GM19099 (cell line): ENCODE data around the gene HOXB3.

Experiments used
- POLR2A ChIP-seq: IDR thresholded peaks from 3 replicates; pipeline ENCODE4 v1.6.1; 2011; ENCODE audit warnings: low read depth; ENCODE audit not compliant: insufficient read length; ENCODE audit errors: extremely low read depth

HOXB3 gene

DNA sequence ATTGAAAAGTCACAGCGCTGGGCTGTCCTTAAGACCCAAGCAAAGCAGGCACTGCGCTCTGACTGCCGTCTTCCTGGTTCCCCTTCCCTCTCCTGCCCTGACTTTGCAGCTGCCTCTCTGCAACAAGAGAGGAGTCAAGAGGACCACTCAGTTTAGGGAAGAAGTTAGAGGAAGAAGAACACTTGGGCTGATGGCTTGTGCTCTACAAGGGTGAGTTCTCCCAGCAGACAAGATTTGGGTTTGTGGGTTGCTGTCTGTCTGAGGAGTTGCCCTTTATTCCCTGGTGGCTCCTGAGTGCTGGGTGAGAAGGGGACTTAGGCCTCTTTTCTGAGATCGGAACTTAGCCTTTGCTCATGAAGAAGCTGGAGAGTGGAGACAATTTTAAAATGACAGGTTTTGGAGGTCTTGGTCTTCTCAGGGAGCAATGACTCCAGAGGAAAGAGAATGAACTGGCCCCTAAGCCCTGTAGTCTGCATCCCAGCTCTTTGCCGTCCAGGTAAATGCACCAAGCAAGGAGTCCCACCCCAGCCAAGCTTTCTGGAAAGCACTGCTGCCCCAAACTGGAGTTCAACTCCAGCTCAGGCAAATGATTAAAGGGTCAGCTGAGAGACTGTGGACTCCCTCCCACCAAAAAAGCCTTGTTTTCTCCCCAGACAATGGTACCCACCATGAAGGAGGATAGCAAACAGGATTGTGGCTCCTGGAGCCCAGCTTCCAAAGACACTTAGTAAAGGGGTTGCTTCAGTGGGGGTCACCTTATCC is 38.8 kb upstream of the HOXB3 start:
- no peak for TF ChIP-seq POLR2A

GRCh38 chr17:48627623-48628521 is 37.8 kb upstream of the HOXB3 start:
- no peak for TF ChIP-seq POLR2A

- TF ChIP-seq POLR2A = no peak
Observed at GRCh38 chr17:48627118-48627597, 37.1 kb upstream of the HOXB3 start.

DNA sequence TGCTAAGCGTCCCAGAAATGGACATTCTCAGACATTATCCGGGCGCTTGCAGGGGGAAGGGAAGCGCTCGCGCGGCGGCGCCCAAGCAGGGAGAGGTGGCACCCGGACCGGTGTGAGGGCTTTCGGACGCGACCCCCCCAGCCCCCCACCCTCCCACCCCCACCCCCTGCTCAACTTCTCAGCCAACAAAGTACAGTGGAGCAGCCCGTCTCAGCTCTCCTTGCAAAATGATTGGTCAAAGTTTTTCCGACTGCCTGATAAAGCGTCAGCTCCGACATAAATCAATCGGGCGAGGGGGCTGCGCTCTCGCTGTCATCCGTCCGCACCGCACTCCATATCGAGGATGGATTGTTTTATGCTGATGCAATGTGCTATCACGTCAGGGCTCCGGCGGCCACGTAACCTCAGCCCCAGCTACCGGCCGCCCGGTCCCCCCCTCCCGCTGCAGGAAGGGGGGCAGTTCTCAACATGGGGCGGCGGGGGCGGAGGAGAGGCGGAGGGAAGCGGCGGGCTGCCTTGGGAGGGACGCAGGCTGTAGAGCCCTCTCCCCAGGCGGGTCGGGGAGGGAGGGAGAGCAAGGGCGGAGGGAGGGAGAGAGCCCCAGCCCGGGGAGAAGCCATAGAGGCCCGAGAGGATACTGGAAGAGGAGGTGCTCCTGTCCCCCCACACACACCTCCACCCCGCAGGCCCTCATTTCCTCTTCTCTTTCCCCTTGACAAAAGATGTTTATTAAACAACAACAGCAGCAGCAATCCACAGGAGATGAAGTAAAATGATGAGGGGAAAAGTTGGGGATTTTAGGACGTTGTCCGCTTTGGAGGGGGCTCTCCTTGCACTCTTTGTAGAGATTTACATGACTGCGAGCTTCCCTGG is 36.4 kb upstream of the HOXB3 start, which contains the start of gene HOXB9:
Gene HOXB9 (minus strand): TSS at position 114 of the 873 bp plus-strand sequence. CDS start 89 bp downstream, at position 25.
- no peak for TF ChIP-seq POLR2A

- TF ChIP-seq POLR2A = no peak
Observed at GRCh38 chr17:48625495-48626244, 35.6 kb upstream of the HOXB3 start.

GRCh38 chr17:48624544-48625494 is 34.8 kb upstream of the HOXB3 start:
- TF ChIP-seq POLR2A = no peak

- TF ChIP-seq POLR2A = no peak
Observed at GRCh38 chr17:48624118-48624517, 34.1 kb upstream of the HOXB3 start.

DNA sequence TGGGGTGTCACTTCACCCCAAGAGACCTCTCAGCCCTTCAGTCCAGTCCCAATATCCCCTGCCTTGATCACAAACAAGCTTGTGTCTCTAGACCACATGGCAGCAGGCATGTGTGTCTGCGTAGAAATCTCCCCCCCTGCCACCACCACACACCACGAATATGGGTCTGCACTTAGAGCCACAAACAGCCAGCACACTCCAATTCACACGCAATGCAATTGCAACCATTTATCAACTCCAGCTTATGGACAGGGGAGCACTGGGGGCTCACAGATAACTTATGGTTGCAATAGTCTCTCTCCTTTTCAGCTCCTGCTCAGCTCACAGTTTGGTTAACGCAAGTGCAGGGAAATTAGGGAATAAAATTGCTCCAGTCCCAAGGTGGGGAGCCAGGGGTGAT is 33.5 kb upstream of the HOXB3 start:
- no peak for TF ChIP-seq POLR2A

GRCh38 chr17:48622857-48623256 is 32.8 kb upstream of the HOXB3 start:
- TF ChIP-seq POLR2A = no peak

DNA sequence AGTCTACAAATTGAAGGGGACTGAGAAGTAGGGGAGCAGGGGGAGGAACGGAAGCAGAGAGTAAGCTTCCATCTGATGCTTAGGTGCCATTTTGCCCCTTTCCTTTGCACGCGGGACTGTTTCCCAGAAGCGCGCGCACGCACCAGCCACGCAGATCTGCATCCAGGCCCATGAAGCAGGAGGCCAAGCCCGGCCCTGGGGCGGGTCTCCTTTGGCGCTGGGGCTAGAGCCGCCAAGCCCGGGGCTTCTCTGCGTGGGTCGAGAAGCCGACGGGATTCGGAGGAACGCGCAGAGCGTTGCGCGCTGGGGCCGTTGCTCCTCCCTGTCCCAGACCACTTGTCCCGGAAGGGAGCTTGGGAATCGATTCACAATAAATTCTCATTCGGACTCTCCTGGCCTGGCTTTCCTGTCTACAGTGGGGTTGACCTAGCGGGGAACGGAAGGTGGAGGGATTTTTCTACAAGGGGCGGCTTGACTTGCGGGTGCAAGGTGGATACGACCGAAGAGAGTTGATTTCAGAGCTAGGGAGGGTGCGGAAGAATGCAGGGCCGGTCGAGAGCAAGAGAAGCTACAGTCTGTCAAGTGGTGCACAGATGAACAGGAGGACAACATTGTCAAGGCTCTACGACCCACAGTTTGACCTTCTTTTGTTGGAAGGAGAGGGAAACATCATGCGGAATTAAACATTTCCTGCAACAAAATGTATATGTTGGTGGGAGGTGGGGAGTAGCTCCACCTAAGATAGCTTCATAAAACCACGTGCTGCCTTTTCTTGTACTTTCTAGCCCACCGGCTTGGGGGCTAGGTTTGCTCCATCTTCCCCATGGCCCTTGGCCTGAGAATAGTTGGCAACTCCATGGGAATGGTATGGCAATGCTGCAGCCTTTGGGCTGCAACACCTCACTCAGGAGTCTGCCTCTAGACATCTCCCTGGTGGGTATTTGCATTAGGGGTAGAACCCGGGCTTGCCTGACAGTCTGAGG is 31.7 kb upstream of the HOXB3 start:
- no peak for TF ChIP-seq POLR2A

GRCh38 chr17:48620461-48621139 is 30.6 kb upstream of the HOXB3 start:
- TF ChIP-seq POLR2A = no peak
